ENCODE measurements around the gene WNT7B. TPM values are rescaled to one million over a fixed set of nuclear protein-coding genes. Genes with fewer than 3 reads are reported as not detected.

The WNT7B gene
- polyA plus RNA-seq, 1 of the 3 experiments (the other 2 are of a cell fraction), result 0.13 TPM

DNA sequence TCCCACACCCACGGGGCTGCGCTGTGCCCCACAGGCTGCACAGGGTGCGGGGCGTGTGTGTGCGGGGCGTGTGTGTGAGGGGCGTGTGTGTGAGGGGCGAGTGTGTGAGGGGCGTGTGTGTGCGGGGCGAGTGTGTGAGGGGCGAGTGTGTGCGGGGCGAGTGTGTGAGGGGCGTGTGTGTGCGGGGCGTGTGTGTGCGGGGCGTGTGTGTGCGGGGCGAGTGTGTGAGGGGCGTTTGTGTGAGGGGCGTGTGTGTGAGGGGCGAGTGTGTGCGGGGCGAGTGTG is 86.7 kb downstream of the WNT7B start:
- ChIA-PET POLR2A (no interaction called here), CTCF (interaction anchor here (1.0 kb wide), 1 partner anchor 26 kb away, joined by 3 read pairs; no protein-coding TSS in a partner anchor)
- H3K36me3 ChIP-seq (replicated peaks in 1 of 2; ENCODE audit: control insufficient read depth in 1 of 2, insufficient read depth in 2 of 2, low read length in 1 of 2), result no peaks in the 10 kb centered on the region
- TF ChIP-seq EP300 (IDR thresholded peaks at IDR 0.05; ENCODE audit: borderline replicate concordance in 1 of 2, low read depth in 1 of 2, low read length in 1 of 2) (no peak), NFIC (IDR thresholded peaks at IDR 0.05; ENCODE audit: borderline replicate concordance) (no peak), RAD21 (IDR thresholded peaks at IDR 0.05; ENCODE audit: low read length) (no peak)
- TF ChIP-seq, protein P1, sequence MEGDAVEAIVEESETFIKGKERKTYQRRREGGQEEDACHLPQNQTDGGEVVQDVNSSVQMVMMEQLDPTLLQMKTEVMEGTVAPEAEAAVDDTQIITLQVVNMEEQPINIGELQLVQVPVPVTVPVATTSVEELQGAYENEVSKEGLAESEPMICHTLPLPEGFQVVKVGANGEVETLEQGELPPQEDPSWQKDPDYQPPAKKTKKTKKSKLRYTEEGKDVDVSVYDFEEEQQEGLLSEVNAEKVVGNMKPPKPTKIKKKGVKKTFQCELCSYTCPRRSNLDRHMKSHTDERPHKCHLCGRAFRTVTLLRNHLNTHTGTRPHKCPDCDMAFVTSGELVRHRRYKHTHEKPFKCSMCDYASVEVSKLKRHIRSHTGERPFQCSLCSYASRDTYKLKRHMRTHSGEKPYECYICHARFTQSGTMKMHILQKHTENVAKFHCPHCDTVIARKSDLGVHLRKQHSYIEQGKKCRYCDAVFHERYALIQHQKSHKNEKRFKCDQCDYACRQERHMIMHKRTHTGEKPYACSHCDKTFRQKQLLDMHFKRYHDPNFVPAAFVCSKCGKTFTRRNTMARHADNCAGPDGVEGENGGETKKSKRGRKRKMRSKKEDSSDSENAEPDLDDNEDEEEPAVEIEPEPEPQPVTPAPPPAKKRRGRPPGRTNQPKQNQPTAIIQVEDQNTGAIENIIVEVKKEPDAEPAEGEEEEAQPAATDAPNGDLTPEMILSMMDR (IDR thresholded peaks at IDR 0.05), result no peak
- no peaks in the 10 kb centered on the region for H3K9me3 ChIP-seq
- no peak for DNase-seq
- no peak overlapping the region for H3K4me3 ChIP-seq (ENCODE audit: low read depth in 2 of 2, low read length in 1 of 2)
- WGBS (ENCODE audit: low lambda C conversion rate), result 97% methylated on average over 26 of the region's 26 CpGs
- H2AFZ ChIP-seq (ENCODE audit: low read depth), result no peak overlapping the region
- no peaks in the 10 kb centered on the region for H3F3A ChIP-seq (replicated peaks; ENCODE audit: insufficient read depth)
- peaks cover 0 to 12% of the 10 kb centered on the region in 2 experiments; a peak in 1 of 4 replicates for H3K4me1 ChIP-seq (ENCODE audit: control insufficient read depth in 1 of 2, insufficient read depth in 2 of 2, low read depth in 1 of 2, low read length in 1 of 2)
- no peak overlapping the region for H3K9ac ChIP-seq
- H4K20me1 ChIP-seq (ENCODE audit: insufficient read depth), result no peaks in the 10 kb centered on the region
- no peaks in the 10 kb centered on the region for H3K9me2 ChIP-seq
- H3K4me2 ChIP-seq, result no peak overlapping the region
- H3K79me2 ChIP-seq (ENCODE audit: insufficient read depth), result no peaks in the 10 kb centered on the region
- H3K27me3 ChIP-seq (ENCODE audit: insufficient read depth), result no peaks in the 10 kb centered on the region
- no peak overlapping the region for H3K27ac ChIP-seq (ENCODE audit: low read depth in 2 of 2, low read length in 1 of 2)

DNA sequence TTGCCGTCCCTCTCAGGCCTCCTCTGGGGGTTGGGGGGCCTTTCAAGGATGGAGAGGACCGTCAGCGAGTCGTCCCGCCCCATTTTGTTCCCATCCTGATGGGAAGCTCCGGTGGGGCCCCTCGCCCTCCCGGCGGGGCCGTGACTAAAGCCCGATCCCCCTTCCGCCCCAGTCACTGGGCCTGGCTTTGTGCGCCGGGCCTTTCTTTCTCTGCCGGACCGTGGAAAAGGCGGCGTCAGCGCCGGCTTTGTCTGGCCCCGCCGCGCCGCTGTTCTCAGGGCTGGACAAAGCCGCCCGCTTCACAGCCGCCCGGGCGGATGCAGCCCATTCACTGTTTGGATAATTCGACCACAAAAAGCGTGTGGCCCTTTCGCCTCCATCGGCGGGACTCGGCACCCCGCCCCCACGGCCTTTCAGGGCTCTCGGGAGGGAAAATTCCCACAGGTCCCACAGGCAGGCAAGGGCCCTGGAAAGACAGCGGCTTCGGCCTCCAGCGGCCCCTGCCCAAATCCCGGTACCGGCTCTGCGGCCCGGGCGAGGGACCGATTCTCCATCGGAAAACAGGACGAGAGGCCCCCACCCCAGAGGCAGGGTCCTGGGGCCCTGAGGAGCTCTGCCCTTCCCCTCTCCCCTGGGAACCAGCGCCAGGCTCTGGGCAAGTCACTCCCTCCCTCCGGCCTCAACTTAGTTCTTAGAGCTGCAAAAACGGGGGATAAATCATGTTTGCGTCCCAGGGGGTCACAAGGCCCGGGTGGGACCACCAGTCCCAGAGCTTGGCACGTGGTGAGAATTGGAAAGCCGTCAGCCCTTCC is 87.2 kb downstream of the WNT7B start:
- no peaks in the 10 kb centered on the region for H3K27me3 ChIP-seq (ENCODE audit: insufficient read depth)
- no peak overlapping the region for H3K9ac ChIP-seq
- no peak overlapping the region for H3K4me2 ChIP-seq
- no peak overlapping the region for H2AFZ ChIP-seq (ENCODE audit: low read depth)
- no peak overlapping the region for H3K4me3 ChIP-seq (ENCODE audit: low read depth in 2 of 2, low read length in 1 of 2)
- H3K27ac ChIP-seq (ENCODE audit: low read depth in 2 of 2, low read length in 1 of 2), result no peak overlapping the region
- no peaks in the 10 kb centered on the region for H3K79me2 ChIP-seq (ENCODE audit: insufficient read depth)
- POLR2A ChIA-PET, result no interaction called here
- CTCF ChIA-PET, result interaction anchor here (1.0 kb wide), 1 partner anchor 26 kb away, joined by 3 read pairs; no protein-coding TSS in a partner anchor
- H3K9me3 ChIP-seq, result no peaks in the 10 kb centered on the region
- no peak for DNase-seq
- WGBS (ENCODE audit: low lambda C conversion rate), result 86% methylated on average over 25 of the region's 56 CpGs
- H4K20me1 ChIP-seq (ENCODE audit: insufficient read depth), result no peaks in the 10 kb centered on the region
- TF ChIP-seq MEF2A (IDR thresholded peaks at IDR 0.05; ENCODE audit: borderline replicate concordance, low read depth) (no peak), YY1 (IDR thresholded peaks at IDR 0.05; ENCODE audit: low read depth) (no peak)
- H3K4me1 ChIP-seq (ENCODE audit: control insufficient read depth in 1 of 2, insufficient read depth in 2 of 2, low read depth in 1 of 2, low read length in 1 of 2), result peaks cover 0 to 18% of the 10 kb centered on the region in 2 experiments; a peak in 1 of 4 replicates
- no peaks in the 10 kb centered on the region for H3K9me2 ChIP-seq
- H3F3A ChIP-seq (replicated peaks; ENCODE audit: insufficient read depth), result no peaks in the 10 kb centered on the region
- H3K36me3 ChIP-seq (replicated peaks in 1 of 2; ENCODE audit: control insufficient read depth in 1 of 2, insufficient read depth in 2 of 2, low read length in 1 of 2), result no peaks in the 10 kb centered on the region

DNA sequence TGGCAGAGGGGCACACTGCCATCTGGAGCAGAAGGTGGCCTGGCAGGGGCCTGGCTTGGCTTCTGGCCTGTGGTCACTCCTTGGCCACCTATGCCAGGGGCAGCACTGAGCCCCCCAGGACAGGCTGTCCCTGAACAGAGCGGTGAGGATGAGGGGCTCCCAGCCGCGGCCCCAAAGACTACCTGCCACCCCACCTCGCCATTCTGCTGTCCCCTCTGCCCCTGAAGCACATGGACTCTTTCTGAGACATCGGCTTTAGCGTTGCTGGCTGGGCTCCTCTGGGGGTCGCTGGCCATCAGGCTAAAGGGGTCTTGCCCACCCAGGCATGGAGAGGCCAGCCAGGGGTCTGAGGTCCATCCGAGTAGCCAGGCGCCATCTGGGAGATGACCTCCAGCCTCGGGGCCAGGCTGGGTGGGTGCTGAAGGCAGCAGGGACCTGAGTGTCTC is 87.8 kb downstream of the WNT7B start:
- TF ChIP-seq JUND (IDR thresholded peaks at IDR 0.05), result no peak
- TF ChIP-seq RAD21 (IDR thresholded peaks at IDR 0.05; ENCODE audit: low read length), result no peak
- TF ChIP-seq RFX5 (IDR thresholded peaks at IDR 0.05; ENCODE audit: low read length), result no peak
- TF ChIP-seq, protein P2, sequence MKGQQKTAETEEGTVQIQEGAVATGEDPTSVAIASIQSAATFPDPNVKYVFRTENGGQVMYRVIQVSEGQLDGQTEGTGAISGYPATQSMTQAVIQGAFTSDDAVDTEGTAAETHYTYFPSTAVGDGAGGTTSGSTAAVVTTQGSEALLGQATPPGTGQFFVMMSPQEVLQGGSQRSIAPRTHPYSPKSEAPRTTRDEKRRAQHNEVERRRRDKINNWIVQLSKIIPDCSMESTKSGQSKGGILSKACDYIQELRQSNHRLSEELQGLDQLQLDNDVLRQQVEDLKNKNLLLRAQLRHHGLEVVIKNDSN (IDR thresholded peaks at IDR 0.05; ENCODE audit: borderline replicate concordance, low read depth), result no peak
- TF ChIP-seq, protein P3, sequence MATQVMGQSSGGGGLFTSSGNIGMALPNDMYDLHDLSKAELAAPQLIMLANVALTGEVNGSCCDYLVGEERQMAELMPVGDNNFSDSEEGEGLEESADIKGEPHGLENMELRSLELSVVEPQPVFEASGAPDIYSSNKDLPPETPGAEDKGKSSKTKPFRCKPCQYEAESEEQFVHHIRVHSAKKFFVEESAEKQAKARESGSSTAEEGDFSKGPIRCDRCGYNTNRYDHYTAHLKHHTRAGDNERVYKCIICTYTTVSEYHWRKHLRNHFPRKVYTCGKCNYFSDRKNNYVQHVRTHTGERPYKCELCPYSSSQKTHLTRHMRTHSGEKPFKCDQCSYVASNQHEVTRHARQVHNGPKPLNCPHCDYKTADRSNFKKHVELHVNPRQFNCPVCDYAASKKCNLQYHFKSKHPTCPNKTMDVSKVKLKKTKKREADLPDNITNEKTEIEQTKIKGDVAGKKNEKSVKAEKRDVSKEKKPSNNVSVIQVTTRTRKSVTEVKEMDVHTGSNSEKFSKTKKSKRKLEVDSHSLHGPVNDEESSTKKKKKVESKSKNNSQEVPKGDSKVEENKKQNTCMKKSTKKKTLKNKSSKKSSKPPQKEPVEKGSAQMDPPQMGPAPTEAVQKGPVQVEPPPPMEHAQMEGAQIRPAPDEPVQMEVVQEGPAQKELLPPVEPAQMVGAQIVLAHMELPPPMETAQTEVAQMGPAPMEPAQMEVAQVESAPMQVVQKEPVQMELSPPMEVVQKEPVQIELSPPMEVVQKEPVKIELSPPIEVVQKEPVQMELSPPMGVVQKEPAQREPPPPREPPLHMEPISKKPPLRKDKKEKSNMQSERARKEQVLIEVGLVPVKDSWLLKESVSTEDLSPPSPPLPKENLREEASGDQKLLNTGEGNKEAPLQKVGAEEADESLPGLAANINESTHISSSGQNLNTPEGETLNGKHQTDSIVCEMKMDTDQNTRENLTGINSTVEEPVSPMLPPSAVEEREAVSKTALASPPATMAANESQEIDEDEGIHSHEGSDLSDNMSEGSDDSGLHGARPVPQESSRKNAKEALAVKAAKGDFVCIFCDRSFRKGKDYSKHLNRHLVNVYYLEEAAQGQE (IDR thresholded peaks at IDR 0.05; ENCODE audit: low read depth, low read length), result no peak
- no peak for TF ChIP-seq MEF2A (IDR thresholded peaks at IDR 0.05; ENCODE audit: borderline replicate concordance, low read depth)
- TF ChIP-seq RCOR1 (IDR thresholded peaks at IDR 0.05; ENCODE audit: low read length), result no peak
- no peak for TF ChIP-seq GABPA (IDR thresholded peaks at IDR 0.05; ENCODE audit: low read depth)
- CTCF ChIA-PET, result no interaction called here
- H3K36me3 ChIP-seq (replicated peaks in 1 of 2; ENCODE audit: control insufficient read depth in 1 of 2, insufficient read depth in 2 of 2, low read length in 1 of 2), result no peaks in the 10 kb centered on the region
- H3K4me2 ChIP-seq, result no peak overlapping the region
- peaks cover 0 to 24% of the 10 kb centered on the region in 2 experiments; a peak in 1 of 4 replicates for H3K4me1 ChIP-seq (ENCODE audit: control insufficient read depth in 1 of 2, insufficient read depth in 2 of 2, low read depth in 1 of 2, low read length in 1 of 2)
- H3F3A ChIP-seq (replicated peaks; ENCODE audit: insufficient read depth), result no peaks in the 10 kb centered on the region
- no peak for DNase-seq
- H2AFZ ChIP-seq (ENCODE audit: low read depth), result no peak overlapping the region
- POLR2A ChIA-PET, result no interaction called here
- H3K9me3 ChIP-seq, result no peaks in the 10 kb centered on the region
- H4K20me1 ChIP-seq (ENCODE audit: insufficient read depth), result no peaks in the 10 kb centered on the region
- no peak overlapping the region for H3K4me3 ChIP-seq (ENCODE audit: low read depth in 2 of 2, low read length in 1 of 2)
- 90% methylated on average over 6 of the region's 10 CpGs for WGBS (ENCODE audit: low lambda C conversion rate)
- H3K9ac ChIP-seq, result no peak overlapping the region
- no peak overlapping the region for H3K27ac ChIP-seq (ENCODE audit: low read depth in 2 of 2, low read length in 1 of 2)
- H3K27me3 ChIP-seq (ENCODE audit: insufficient read depth), result no peaks in the 10 kb centered on the region
- H3K9me2 ChIP-seq, result no peaks in the 10 kb centered on the region
- no peaks in the 10 kb centered on the region for H3K79me2 ChIP-seq (ENCODE audit: insufficient read depth)
